H1 (cell line): ENCODE results near the gene LURAP1L. TPM values are rescaled to one million over a fixed set of nuclear protein-coding genes. Genes with fewer than 3 reads are reported as not detected.

Experiments used
- CTCF ChIA-PET: fragments of 300-600 bp; sonication (Branson Sonifier 250); formaldehyde crosslinking; loops from one replicate; lab custom pipeline; 2021; ENCODE audit not compliant: partially characterized antibody; lab: Charles Lee
- POLR2A ChIA-PET: fragments of 300-600 bp; sonication (Branson Sonifier 250); formaldehyde crosslinking; loops from one replicate; lab custom pipeline; 2021; ENCODE audit warnings: inconsistent platforms; ENCODE audit not compliant: partially characterized antibody; lab: Charles Lee
- DNase-seq, 2 experiments: peaks; one replicate each; pipeline versions ENCODE4 v3.0.0 to v3.0.0-alpha.2; 2010 to 2022; ENCODE audit warnings: low spot score in 2 of 2, low read depth in 1 of 2, mixed read lengths in 1 of 2
- FAIRE-seq: peaks from 2 replicates; lab custom pipeline; 2011; peaks lifted over from hg19 to GRCh38; lab: Jason Lieb, UNC
- H2AFZ ChIP-seq: 2 replicates; pipeline ENCODE4 v1.8.1; 2012; ENCODE audit warnings: low read length, inconsistent platforms
- H2AK5ac ChIP-seq: 2 replicates; pipeline ENCODE4 v1.6.1; 2013; ENCODE audit warnings: low read depth, low read length
- H2BK120ac ChIP-seq: replicated peaks from 2 replicates; pipeline ENCODE3; 2013; ENCODE audit warnings: low read depth, low read length, inconsistent platforms
- H2BK12ac ChIP-seq: 2 replicates; pipeline ENCODE4 v1.6.1; 2013; ENCODE audit warnings: low read depth, low read length
- H2BK15ac ChIP-seq: 2 replicates; pipeline ENCODE4 v1.6.1; 2013; ENCODE audit warnings: low read length
- H2BK20ac ChIP-seq: 2 replicates; pipeline ENCODE4 v1.6.1; 2013; ENCODE audit warnings: low read length
- H2BK5ac ChIP-seq: 2 replicates; pipeline ENCODE4 v1.6.1; 2013; ENCODE audit warnings: low read depth, low read length
- H3K14ac ChIP-seq: 2 replicates; pipeline ENCODE4 v1.6.1; 2013; ENCODE audit warnings: inconsistent platforms; ENCODE audit not compliant: insufficient read length
- H3K18ac ChIP-seq: 2 replicates; pipeline ENCODE4 v1.6.1; 2013; ENCODE audit warnings: low read length; ENCODE audit errors: extremely low read depth
- H3K23ac ChIP-seq: 2 replicates; pipeline ENCODE4 v1.6.1; 2013; ENCODE audit warnings: inconsistent platforms; ENCODE audit not compliant: insufficient read length
- H3K23me2 ChIP-seq: 2 replicates; pipeline ENCODE4 v1.6.1; 2013; ENCODE audit warnings: low read depth, low read length
- H3K27ac ChIP-seq: 2 replicates; pipeline ENCODE4 v1.6.1; 2011; ENCODE audit warnings: low read depth, low read length, inconsistent platforms
- H3K27me3 ChIP-seq, 4 experiments: replicated peaks in 1 of 4; 1 replicate in 1 of 4; 2 replicates in 3 of 4; pipeline versions ENCODE4 v1.6.1 to v1.8.1; 2011 to 2013; ENCODE audit warnings: low read length in 3 of 4, mild to moderate bottlenecking in 3 of 4, inconsistent platforms in 2 of 4, mixed read lengths in 2 of 4, moderate library complexity in 1 of 4; ENCODE audit not compliant: control insufficient read depth in 3 of 4, insufficient read depth in 3 of 4; ENCODE audit errors: extremely low read depth in 1 of 4
- H3K36me3 ChIP-seq, 4 experiments: 2 replicates each; pipeline versions ENCODE4 v1.6.1 to v1.8.1; 2011 to 2013; ENCODE audit warnings: mild to moderate bottlenecking in 4 of 4, low read length in 3 of 4, moderate library complexity in 2 of 4, control low read depth in 1 of 4, inconsistent platforms in 1 of 4; ENCODE audit not compliant: insufficient read depth in 4 of 4, control insufficient read depth in 2 of 4
- H3K4ac ChIP-seq: replicated peaks from 2 replicates; pipeline ENCODE3; 2013; ENCODE audit warnings: low read length, low read depth, mixed read lengths, inconsistent platforms; ENCODE audit not compliant: insufficient read length
- H3K4me1 ChIP-seq, 4 experiments: replicated peaks in 1 of 4; 1 replicate in 1 of 4; 2 replicates in 3 of 4; pipeline versions ENCODE4 v1.6.1 to v1.8.1; 2011 to 2013; ENCODE audit warnings: low read length in 3 of 4, inconsistent platforms in 2 of 4, mixed read lengths in 1 of 4; ENCODE audit not compliant: insufficient read depth in 4 of 4, control insufficient read depth in 3 of 4
- H3K4me2 ChIP-seq, 2 experiments: 2 replicates each; pipeline versions ENCODE4 v1.6.1 to v1.8.1; 2011 to 2013; ENCODE audit warnings: low read depth in 2 of 2, low read length in 2 of 2, control low read depth in 1 of 2, inconsistent platforms in 1 of 2, mild to moderate bottlenecking in 1 of 2; ENCODE audit not compliant: insufficient read depth in 1 of 2
- H3K4me3 ChIP-seq, 4 experiments: fragments of 200-600, 300-600 bp in 1 of 4; sonication (generic), shearing (Covaris generic), sonication (Bioruptor Twin) in 1 of 4; 2 replicates each; pipeline versions ENCODE4 v1.5.1 to v1.8.1; 2011 to 2016; ENCODE audit warnings: low read length in 4 of 4, low read depth in 3 of 4, control low read depth in 2 of 4, inconsistent platforms in 2 of 4, mild to moderate bottlenecking in 2 of 4, mixed read lengths in 1 of 4, moderate library complexity in 1 of 4; ENCODE audit not compliant: insufficient read depth in 2 of 4; ENCODE audit errors: extremely low read depth in 1 of 4
- H3K56ac ChIP-seq: replicated peaks from 2 replicates; pipeline ENCODE3; 2013; ENCODE audit warnings: low read depth, mild to moderate bottlenecking, mixed read lengths, low read length, inconsistent platforms; ENCODE audit not compliant: insufficient read length
- H3K79me1 ChIP-seq: 2 replicates; pipeline ENCODE4 v1.6.1; 2013; ENCODE audit warnings: low read depth, low read length, control low read depth
- H3K79me2 ChIP-seq, 2 experiments: 2 replicates each; pipeline versions ENCODE4 v1.6.1 to v1.8.1; 2012 to 2013; ENCODE audit warnings: low read length in 2 of 2, mild to moderate bottlenecking in 2 of 2, inconsistent platforms in 1 of 2; ENCODE audit not compliant: insufficient read depth in 2 of 2, control insufficient read depth in 1 of 2
- H3K9ac ChIP-seq, 4 experiments: replicated peaks in 1 of 4; 1 replicate in 1 of 4; 2 replicates in 3 of 4; pipeline versions ENCODE4 v1.6.1 to v1.8.1; 2011 to 2013; ENCODE audit warnings: low read depth in 3 of 4, low read length in 3 of 4, control low read depth in 2 of 4, mild to moderate bottlenecking in 2 of 4, moderate library complexity in 2 of 4, inconsistent platforms in 1 of 4; ENCODE audit errors: extremely low read depth in 1 of 4
- H3K9me3 ChIP-seq, 2 experiments: 2 replicates each; pipeline versions ENCODE4 v1.6.1 to v1.8.1; 2012 to 2013; ENCODE audit warnings: mild to moderate bottlenecking in 2 of 2, moderate library complexity in 2 of 2, control low read depth in 1 of 2, inconsistent platforms in 1 of 2, low read depth in 1 of 2, low read length in 1 of 2, mixed read lengths in 1 of 2; ENCODE audit not compliant: insufficient read depth in 2 of 2
- H4K20me1 ChIP-seq, 2 experiments: replicated peaks in 1 of 2; 2 replicates each; pipeline versions ENCODE3 to v1.8.1; 2011 to 2013; ENCODE audit warnings: inconsistent platforms in 2 of 2, low read length in 2 of 2, mild to moderate bottlenecking in 1 of 2; ENCODE audit not compliant: insufficient read depth in 2 of 2, control insufficient read depth in 1 of 2
- H4K5ac ChIP-seq: 2 replicates; pipeline ENCODE4 v1.6.1; 2013; ENCODE audit warnings: low read length, low read depth, mixed read lengths, inconsistent platforms; ENCODE audit not compliant: insufficient read length
- H4K8ac ChIP-seq: 2 replicates; pipeline ENCODE4 v1.8.0; 2013; ENCODE audit warnings: mild to moderate bottlenecking, moderate library complexity, low read length, inconsistent platforms; ENCODE audit not compliant: insufficient read depth; ENCODE audit errors: extremely low read depth
- H4K91ac ChIP-seq: replicated peaks from 2 replicates; pipeline ENCODE3; 2013; ENCODE audit warnings: low read length, mixed read lengths, inconsistent platforms; ENCODE audit not compliant: insufficient read length
- CEBPB ChIP-seq: IDR thresholded peaks from 2 replicates; pipeline ENCODE4 v1.6.1; 2012; ENCODE audit warnings: low read depth, low read length
- RXRA ChIP-seq: IDR thresholded peaks from 2 replicates; pipeline ENCODE4 v1.6.1; 2011; ENCODE audit warnings: low read depth, mild to moderate bottlenecking, low read length, moderate library complexity; ENCODE audit not compliant: insufficient read depth
- SAP30 ChIP-seq: fragments of 300-600 bp; sonication (generic); IDR thresholded peaks from 2 replicates; pipeline ENCODE4 v1.7.1; 2012; ENCODE audit warnings: low read length, moderate library complexity, mild to moderate bottlenecking, inconsistent platforms; ENCODE audit not compliant: insufficient read depth, insufficient replicate concordance
- WGBS, 2 experiments: shearing (Covaris generic) in 1 of 2; methylation state at CpG; one replicate each; pipeline versions ENCODE4 v1.1.6 to v1.1.7; 2013 to 2015; ENCODE audit warnings: low lambda C conversion rate in 2 of 2, mixed read lengths in 2 of 2, inconsistent platforms in 1 of 2, low coverage in 1 of 2, missing lambda C conversion rate in 1 of 2; ENCODE audit not compliant: insufficient replicate concordance in 2 of 2, insufficient coverage in 1 of 2, insufficient read length in 1 of 2; ENCODE audit errors: extremely low coverage in 1 of 2, missing lambda C conversion rate in 1 of 2; 5-methylcytosine and 5-hydroxymethylcytosine counted together
- polyA plus RNA-seq, 7 experiments: library from polyadenylated mRNA; depleted of rRNA in 3 of 7; stranded (reverse) in 5 of 7; unstranded in 2 of 7; fragments of >200 nt in 5 of 7; fragments of 200-250 nt in 2 of 7; gene quantifications; 1 replicate in 5 of 7; 2 replicates in 1 of 7; 4 replicates in 1 of 7; pipeline versions ENCODE4 v1.2.1 to v1.2.3, GENCODE V29; 2011 to 2013; ENCODE audit warnings: missing spikeins in 2 of 7, mixed read lengths in 2 of 7
- total RNA-seq: library from RNA; stranded (reverse); fragmentation: NEBNext Ultra II Directional; extraction: Animal tissue kit (Norgen Biotek cat#: 25700); gene quantifications from 2 replicates; pipeline ENCODE4 v1.2.1, GENCODE V29; 2021

LURAP1L gene
- total and polyA plus RNA-seq, 2 of the 8 experiments (the other 6 are each of a cell fraction or from before 2014, with no cell fraction given) = 0.63 to 1.2 TPM

GRCh38 chr9:12766357-12766756, 8.5 kb upstream of the LURAP1L start:
- H3K9me3 ChIP-seq = no peaks in the 10 kb centered on the region
- DNase-seq = no peak
- H2BK12ac ChIP-seq = no peak overlapping the region
- 78% methylated on average over 1 of the region's 1 CpG; no CpG with 5 or more reads in 1 of the 2 experiments for WGBS, 2 experiments
- POLR2A ChIA-PET = no interaction called here
- no peaks in the 10 kb centered on the region for H3K27me3 ChIP-seq
- H2BK20ac ChIP-seq = no peak overlapping the region
- H3K4me1 ChIP-seq = no peaks in the 10 kb centered on the region; a peak in 1 of 7 replicates
- no peak overlapping the region for H2AK5ac ChIP-seq
- no peak overlapping the region for H3K4me2 ChIP-seq
- no peak overlapping the region for H4K8ac ChIP-seq
- FAIRE-seq = no peak
- no peak overlapping the region for H2BK15ac ChIP-seq
- H4K20me1 ChIP-seq = no peaks in the 10 kb centered on the region
- H3K23ac ChIP-seq = no peak overlapping the region
- H2BK120ac ChIP-seq = no peak overlapping the region
- no peak overlapping the region for H3K4me3 ChIP-seq
- CTCF ChIA-PET = interaction anchor here (0.9 to 1.8 kb wide), 2 partner anchors 10 to 21 kb away, joined by 5 to 7 read pairs; no protein-coding TSS in a partner anchor
- H3K36me3 ChIP-seq = no peaks in the 10 kb centered on the region
- H4K5ac ChIP-seq = no peak overlapping the region
- H4K91ac ChIP-seq = no peak overlapping the region
- H3K4ac ChIP-seq = no peak overlapping the region
- H3K18ac ChIP-seq = no peak overlapping the region
- no peak overlapping the region for H3K56ac ChIP-seq
- no peak overlapping the region for H3K14ac ChIP-seq
- H2AFZ ChIP-seq = peak overlapping the region; percentile 82; the same call in 1 of the 2 replicates
- H3K27ac ChIP-seq = no peak overlapping the region
- no peak overlapping the region for H2BK5ac ChIP-seq
- H3K79me2 ChIP-seq = no peaks in the 10 kb centered on the region
- TF ChIP-seq RXRA (no peak), SAP30 (no peak), CEBPB (peak; percentile 50; the same call in 1 of the 2 replicates)
- TF ChIP-seq, all 59 proteins: peak for 1
- no peaks in the 10 kb centered on the region for H3K23me2 ChIP-seq
- H3K79me1 ChIP-seq = no peaks in the 10 kb centered on the region
- no peak overlapping the region for H3K9ac ChIP-seq
